Nephron (organoid): ENCODE data around the gene SELE.

Experiments used
- H3K27ac Mint-ChIP-seq, 3 experiments: 2 replicates each; pipeline ENCODE4 v1.8.0; 2020; ENCODE audit warnings: mixed read lengths in 3 of 3, mild to moderate bottlenecking in 2 of 3, moderate library complexity in 1 of 3
- H3K27me3 Mint-ChIP-seq: 2 replicates; pipeline ENCODE4 v1.8.0; 2021; ENCODE audit warnings: low read depth, mild to moderate bottlenecking, moderate library complexity, mixed read lengths
- H3K36me3 Mint-ChIP-seq: 2 replicates; pipeline ENCODE4 v1.8.0; 2020; ENCODE audit warnings: low read depth, mixed read lengths
- H3K4me1 Mint-ChIP-seq: 2 replicates; pipeline ENCODE4 v1.8.0; 2020; ENCODE audit warnings: mixed read lengths
- H3K4me3 Mint-ChIP-seq, 3 experiments: 2 replicates each; pipeline ENCODE4 v1.8.0; 2020; ENCODE audit warnings: mild to moderate bottlenecking in 3 of 3, mixed read lengths in 3 of 3, moderate library complexity in 2 of 3
- H3K9me3 Mint-ChIP-seq: 2 replicates; pipeline ENCODE4 v1.8.0; 2020; ENCODE audit warnings: mixed read lengths
- TF ChIP-seq, protein P1 (sequence below), 3 experiments: fragments of 200-600 bp; sonication (generic); IDR thresholded peaks; one replicate each; pipeline ENCODE4 v1.5.0; 2021; ENCODE audit warnings: antibody characterized with exemption in 3 of 3; ENCODE audit not compliant: unreplicated experiment in 3 of 3

SELE gene

DNA sequence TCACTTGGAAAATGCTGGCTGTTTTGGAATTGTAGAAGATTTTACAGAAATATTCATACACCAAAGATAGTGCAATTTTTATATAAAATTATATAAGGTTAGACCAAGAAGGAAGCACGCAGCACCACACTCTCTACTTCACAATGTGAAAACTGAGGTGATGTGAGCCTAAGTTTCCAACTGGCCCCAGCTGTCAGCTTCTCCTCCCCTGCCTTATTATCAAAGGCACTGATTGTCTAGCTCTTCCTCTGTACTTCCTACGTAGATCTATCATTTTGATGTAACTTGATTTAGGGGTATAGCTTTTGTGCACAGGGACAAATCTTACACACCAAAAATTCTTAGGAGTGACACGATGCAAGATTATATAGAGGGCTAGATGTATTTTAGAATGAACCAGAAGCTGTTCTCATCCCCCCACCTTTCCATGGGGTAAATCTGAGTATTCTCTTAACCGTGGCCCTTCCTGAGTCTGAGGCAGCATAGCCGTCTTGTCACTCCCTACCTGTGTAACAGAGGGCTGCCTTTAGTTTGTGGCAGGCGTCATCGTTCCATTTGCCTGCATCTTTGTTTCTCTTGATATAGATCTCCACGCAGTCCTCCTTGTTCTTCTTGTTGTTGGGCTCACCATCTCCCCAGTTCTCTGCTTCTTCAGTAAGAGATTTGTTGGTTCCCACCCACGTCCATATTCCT lies 25.8 kb downstream of the SELE start:
- Mint-ChIP-seq H3K27ac (no peak overlapping the region), H3K4me3 (no peak overlapping the region), H3K4me1 (no peaks in the 10 kb centered on the region), H3K36me3 (no peaks in the 10 kb centered on the region), H3K9me3 (peaks cover 5% of the 10 kb centered on the region), H3K27me3 (peaks cover 17% of the 10 kb centered on the region)
- TF ChIP-seq, protein P1, sequence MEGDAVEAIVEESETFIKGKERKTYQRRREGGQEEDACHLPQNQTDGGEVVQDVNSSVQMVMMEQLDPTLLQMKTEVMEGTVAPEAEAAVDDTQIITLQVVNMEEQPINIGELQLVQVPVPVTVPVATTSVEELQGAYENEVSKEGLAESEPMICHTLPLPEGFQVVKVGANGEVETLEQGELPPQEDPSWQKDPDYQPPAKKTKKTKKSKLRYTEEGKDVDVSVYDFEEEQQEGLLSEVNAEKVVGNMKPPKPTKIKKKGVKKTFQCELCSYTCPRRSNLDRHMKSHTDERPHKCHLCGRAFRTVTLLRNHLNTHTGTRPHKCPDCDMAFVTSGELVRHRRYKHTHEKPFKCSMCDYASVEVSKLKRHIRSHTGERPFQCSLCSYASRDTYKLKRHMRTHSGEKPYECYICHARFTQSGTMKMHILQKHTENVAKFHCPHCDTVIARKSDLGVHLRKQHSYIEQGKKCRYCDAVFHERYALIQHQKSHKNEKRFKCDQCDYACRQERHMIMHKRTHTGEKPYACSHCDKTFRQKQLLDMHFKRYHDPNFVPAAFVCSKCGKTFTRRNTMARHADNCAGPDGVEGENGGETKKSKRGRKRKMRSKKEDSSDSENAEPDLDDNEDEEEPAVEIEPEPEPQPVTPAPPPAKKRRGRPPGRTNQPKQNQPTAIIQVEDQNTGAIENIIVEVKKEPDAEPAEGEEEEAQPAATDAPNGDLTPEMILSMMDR (IDR thresholded peaks at IDR 0.05; ENCODE audit: unreplicated experiment in 3 of 3) = no peak

DNA sequence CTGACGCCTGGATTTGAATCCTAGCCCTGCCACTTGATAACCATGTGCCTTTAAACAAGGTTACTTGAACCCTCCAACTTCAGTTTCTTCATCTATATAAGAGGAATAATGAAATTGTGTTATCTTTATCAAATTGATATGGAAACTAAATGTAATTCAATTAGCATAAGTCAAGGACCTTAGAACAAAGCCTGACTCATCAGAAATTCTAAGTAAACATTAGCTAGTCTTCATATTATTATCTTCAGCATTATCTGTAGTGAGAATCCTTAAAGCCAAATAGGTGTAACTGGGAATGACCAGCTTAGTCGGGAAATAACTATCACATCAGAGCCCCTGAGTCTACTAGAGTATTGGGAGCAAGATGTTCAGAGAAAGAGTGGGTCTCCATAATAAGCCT lies 29.1 kb downstream of the SELE start:
- TF ChIP-seq, protein P1 (IDR thresholded peaks at IDR 0.05; ENCODE audit: unreplicated experiment in 3 of 3) = no peak
- no peaks in the 10 kb centered on the region for H3K9me3 Mint-ChIP-seq
- no peaks in the 10 kb centered on the region for H3K36me3 Mint-ChIP-seq
- no peak overlapping the region for H3K27ac Mint-ChIP-seq
- H3K4me3 Mint-ChIP-seq = no peak overlapping the region
- peaks cover 18% of the 10 kb centered on the region for H3K27me3 Mint-ChIP-seq
- no peaks in the 10 kb centered on the region for H3K4me1 Mint-ChIP-seq

DNA sequence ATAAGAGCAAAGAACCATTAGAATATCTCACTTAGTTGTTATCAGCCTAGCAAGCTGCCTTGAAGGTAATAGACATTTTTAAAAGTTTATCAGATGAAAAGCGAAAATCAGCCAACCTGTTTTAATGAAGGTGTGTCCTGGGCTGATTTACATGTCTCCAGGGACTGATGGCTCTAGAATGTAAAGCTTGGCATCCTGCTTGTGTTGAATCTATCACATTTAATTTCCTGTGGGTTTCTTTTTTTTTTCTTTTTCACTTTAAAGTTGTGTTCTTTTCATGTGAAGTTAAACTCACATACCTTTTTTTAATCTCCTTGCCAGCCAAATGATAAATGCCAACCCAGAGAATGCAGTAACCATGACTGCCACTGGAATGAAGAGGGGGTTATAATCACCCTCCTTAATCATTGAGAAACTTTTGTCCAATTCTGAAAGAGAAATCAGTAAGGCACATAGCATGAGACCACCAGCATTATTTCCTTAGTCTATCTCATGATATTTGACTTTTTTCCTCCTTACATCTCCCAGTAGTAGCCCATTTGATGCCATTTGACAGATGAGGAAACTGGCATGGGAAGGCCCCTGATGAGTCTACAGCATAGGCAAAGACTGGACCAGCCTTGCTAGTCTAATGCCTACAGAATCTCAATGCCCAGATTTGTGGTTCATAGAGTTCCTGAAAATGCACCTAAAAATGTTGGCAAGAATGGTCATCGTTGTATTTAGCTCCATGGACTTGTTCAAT lies 32.4 kb downstream of the SELE start:
- Mint-ChIP-seq H3K4me1 (no peaks in the 10 kb centered on the region), H3K9me3 (no peaks in the 10 kb centered on the region), H3K27ac (no peak overlapping the region), H3K4me3 (no peak overlapping the region), H3K36me3 (no peaks in the 10 kb centered on the region), H3K27me3 (peaks cover 11% of the 10 kb centered on the region)
- TF ChIP-seq, protein P1 (IDR thresholded peaks at IDR 0.05; ENCODE audit: unreplicated experiment in 3 of 3) = no peak

DNA sequence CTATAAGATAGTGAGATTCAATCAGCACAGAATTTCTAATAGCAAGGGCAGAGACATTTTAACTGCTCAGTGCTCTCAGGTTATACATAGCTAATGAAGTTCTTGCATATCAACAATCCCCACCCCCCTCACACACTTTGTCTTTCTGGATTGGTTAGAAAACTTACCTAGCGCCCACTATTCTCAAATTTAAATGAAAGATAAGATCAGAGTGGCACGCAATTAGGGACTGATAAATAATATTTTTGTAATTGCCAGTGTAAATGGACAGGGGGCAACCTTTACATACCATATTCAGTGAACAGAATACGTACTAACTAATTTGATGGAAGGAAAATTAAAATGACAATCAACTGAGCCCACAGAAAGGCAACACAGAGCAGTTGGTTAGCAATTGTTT lies 34.2 kb downstream of the SELE start:
- H3K36me3 Mint-ChIP-seq = no peaks in the 10 kb centered on the region
- no peak overlapping the region for H3K27ac Mint-ChIP-seq
- no peak overlapping the region for H3K4me3 Mint-ChIP-seq

DNA sequence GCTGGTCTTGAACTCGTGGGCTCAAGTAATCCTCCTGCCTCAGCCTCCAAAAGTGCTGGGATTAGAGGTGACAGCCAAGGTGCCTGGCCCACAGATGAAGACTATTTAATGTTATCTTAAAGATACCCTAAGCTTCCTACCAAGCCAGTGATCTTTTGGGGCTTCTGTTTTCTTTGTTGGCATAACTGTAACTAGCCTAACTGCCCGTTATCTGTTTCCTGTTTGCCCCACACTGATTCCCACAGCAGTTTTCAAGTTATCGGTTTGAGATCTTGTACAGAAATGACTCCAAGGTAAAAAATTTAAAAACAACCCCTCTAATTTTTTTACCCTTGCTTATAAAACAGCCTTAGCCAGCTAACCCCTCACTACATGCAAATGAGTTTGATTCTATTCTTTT lies 34.9 kb downstream of the SELE start:
- Mint-ChIP-seq H3K27me3 (peaks cover 5% of the 10 kb centered on the region), H3K4me3 (no peak overlapping the region), H3K9me3 (no peaks in the 10 kb centered on the region), H3K4me1 (no peaks in the 10 kb centered on the region), H3K27ac (no peak overlapping the region), H3K36me3 (no peaks in the 10 kb centered on the region)
- TF ChIP-seq, protein P1 (IDR thresholded peaks at IDR 0.05; ENCODE audit: unreplicated experiment in 3 of 3) = no peak

More for the DNA sequence above, 34.2 kb downstream of the SELE start:
- TF ChIP-seq, protein P1 (IDR thresholded peaks at IDR 0.05; ENCODE audit: unreplicated experiment in 3 of 3) = no peak
- no peaks in the 10 kb centered on the region for H3K9me3 Mint-ChIP-seq
- peaks cover 5% of the 10 kb centered on the region for H3K27me3 Mint-ChIP-seq
- no peaks in the 10 kb centered on the region for H3K4me1 Mint-ChIP-seq
